Choroid plexus epithelial cell (primary cell): ENCODE data around the gene TCOF1.

Experiments
- DNase-seq: peaks from one replicate; pipeline ENCODE4 v3.0.0-alpha.2; 2010; ENCODE audit warnings: low read depth
- H3K4me3 ChIP-seq: 2 replicates; pipeline ENCODE4 v1.5.1; 2011; ENCODE audit warnings: low read depth, mild to moderate bottlenecking, control low read depth, low read length, moderate library complexity
- TF ChIP-seq, protein P1 (sequence below): conservative IDR thresholded peaks from 2 replicates; pipeline ENCODE4 v1.5.1; 2011; ENCODE audit warnings: low read depth, mild to moderate bottlenecking, control low read depth, inconsistent platforms, low read length, moderate library complexity

TCOF1 gene

DNA sequence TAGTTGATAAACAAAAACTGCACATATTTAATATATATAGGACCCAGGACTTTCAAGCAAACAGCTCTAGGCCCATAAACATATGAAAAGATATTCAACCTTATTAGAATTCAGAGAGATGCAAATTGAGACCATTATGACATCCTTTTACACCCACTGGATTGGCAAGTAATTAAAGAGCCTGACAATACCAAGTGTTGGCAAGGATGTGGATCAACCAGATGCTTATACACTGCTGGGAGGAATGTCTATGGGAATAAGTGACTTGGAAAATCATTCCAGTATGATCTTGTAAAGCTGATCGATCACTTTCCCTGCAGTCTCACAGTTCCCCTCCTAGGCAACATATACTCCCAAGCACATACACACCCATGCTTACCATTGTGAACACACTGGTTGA is 15.5 kb upstream of the TCOF1 start:
- DNase-seq = no peak
- TF ChIP-seq, protein P1, sequence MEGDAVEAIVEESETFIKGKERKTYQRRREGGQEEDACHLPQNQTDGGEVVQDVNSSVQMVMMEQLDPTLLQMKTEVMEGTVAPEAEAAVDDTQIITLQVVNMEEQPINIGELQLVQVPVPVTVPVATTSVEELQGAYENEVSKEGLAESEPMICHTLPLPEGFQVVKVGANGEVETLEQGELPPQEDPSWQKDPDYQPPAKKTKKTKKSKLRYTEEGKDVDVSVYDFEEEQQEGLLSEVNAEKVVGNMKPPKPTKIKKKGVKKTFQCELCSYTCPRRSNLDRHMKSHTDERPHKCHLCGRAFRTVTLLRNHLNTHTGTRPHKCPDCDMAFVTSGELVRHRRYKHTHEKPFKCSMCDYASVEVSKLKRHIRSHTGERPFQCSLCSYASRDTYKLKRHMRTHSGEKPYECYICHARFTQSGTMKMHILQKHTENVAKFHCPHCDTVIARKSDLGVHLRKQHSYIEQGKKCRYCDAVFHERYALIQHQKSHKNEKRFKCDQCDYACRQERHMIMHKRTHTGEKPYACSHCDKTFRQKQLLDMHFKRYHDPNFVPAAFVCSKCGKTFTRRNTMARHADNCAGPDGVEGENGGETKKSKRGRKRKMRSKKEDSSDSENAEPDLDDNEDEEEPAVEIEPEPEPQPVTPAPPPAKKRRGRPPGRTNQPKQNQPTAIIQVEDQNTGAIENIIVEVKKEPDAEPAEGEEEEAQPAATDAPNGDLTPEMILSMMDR = no peak
- no peak overlapping the region for H3K4me3 ChIP-seq

DNA sequence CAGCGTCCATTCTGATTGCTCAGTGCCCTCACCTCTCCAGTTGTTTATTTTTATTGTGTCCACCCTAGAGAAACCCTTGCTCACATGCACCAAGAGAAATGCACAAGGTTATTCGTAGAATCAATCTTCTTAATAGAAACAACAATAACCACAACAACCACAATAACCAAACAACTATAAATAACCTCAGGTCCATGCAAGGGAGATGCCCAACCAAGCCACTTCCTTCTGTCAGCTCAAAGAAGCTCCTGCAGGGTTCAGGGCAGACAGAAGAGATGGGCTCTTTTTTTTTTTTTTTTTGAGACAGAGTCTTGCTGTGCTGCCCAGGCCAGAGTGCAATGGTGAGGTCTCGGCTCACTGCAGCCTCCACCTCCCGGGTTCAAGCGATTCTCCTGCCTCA is 14.9 kb upstream of the TCOF1 start:
- DNase-seq = no peak
- TF ChIP-seq, protein P1 = no peak
- no peak overlapping the region for H3K4me3 ChIP-seq

DNA sequence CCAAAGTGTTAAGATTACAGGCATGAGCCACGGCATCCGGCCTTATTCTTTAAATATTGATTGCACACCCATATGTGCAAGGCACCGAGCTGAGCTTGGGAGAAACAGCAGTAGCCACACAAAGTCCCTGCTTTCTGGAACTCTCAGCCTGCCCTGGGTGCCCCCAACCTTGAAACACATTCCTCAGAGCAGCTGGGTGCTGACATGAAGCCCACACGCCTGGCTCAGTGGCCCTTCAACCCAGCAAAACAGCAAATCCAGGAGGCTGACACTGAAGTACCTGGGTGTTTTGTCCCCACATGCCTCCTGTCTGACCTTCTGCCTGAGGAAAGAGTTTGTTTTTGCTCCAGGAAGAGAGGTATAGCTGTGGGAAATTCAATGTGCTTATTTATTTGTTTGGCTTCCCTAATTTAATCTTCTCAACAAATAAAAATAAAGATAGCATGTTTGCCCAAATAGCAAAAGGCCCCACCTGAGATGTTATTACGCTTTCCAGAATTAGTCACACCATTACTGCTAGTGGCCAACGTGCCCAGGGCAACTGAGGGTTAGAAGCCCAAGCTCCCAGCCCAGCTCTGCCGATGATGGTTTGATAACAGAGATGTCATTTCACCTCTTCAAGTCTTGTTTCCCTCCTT is 13.4 kb upstream of the TCOF1 start:
- DNase-seq = no peak
- no peak overlapping the region for H3K4me3 ChIP-seq
- TF ChIP-seq, protein P1 = no peak

DNA sequence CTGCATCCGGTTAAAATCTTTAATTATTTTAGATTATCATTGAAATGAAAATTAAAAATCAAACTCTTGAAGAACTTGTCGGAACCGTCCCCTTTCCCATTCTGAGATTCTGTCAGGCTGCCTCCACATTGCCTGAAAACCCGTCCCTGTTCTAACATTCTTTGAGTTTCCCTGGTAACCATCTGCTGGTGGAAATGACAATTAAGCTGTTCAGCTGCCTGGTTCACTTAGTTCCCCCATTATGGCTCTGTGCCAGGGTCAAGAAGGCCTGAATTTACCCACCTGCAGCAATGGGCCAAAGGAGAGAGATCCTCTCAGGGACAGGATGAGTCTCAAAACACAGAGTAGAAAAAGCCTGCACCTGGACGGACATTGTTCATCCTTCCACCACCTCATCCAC is 11.8 kb upstream of the TCOF1 start:
- TF ChIP-seq, protein P1 = no peak
- DNase-seq = no peak
- no peak overlapping the region for H3K4me3 ChIP-seq

DNA sequence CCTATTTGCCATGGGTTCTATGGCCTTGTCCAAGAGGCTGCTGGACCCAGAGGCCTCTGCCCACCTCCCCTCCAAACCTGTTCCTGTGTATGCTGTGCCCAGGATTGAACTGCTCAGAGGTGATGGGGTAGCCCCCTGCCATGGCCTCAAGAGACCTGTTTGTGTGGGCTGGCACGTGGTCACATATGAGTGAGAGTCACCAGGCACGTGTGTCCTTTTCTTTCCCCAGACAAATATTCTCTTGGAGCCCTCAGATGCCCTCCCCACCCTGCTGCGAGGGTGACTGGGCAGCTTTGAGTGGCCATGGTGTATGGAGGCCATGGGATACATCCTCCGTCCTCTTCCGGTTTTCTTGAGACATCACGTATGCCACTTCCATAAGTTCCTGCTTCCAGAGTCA is 10.9 kb upstream of the TCOF1 start:
- TF ChIP-seq, protein P1 = no peak
- no peak for DNase-seq
- H3K4me3 ChIP-seq = no peak overlapping the region

DNA sequence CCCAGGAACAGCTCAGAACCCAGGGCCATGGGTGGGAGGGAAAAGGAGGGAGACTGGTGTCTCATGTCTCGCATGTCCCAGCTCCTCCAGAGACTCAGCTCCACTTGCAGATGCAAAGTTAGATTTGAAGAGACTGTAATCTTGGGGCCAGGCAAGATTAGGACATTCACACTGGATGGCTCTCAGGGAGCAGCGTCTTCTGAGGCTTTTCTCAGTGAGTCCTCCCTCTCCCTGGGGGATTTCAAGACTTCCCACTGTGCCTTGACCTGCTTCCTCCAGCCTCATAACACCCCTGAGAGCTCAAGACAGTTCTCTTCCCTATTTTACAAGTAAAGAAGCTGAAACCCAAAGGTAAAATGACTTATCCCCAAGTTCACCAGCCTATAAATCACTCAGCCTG is 10.5 kb upstream of the TCOF1 start:
- TF ChIP-seq, protein P1 = no peak
- DNase-seq = peak; percentile 39
- H3K4me3 ChIP-seq = no peak overlapping the region

DNA sequence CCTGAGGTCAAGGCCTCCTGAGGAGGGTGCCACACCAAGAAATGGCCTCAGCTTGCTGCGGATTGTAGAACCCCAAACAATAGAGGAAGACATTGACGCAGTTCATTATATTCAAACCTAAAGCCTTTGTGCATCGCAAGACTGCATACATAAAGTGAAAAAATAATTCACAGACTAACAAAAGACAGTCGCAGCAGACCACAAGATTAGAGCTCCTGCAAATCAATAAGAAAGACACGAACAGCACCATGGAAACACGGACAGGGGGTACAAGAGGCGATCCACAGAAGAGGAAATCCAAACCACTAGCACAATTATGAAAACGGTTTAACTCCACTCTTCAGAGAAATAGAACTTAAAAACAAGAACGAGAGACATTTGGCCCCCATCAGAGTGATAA is 10.0 kb upstream of the TCOF1 start:
- no peak for DNase-seq
- TF ChIP-seq, protein P1 = no peak

More for the DNA sequence above, 10.0 kb upstream of the TCOF1 start:
- no peak overlapping the region for H3K4me3 ChIP-seq
